HUDEP-2 (cell line): ENCODE results near the gene TNFRSF17.
A peak's percentile ranks its signal among the peaks of the same experiment; 100 is the strongest.
"Not testable (repeated sequence)": the region's sequence is repeated elsewhere in the genome, so short reads cannot be mapped to it uniquely, and the experiment has no call there.

Experiments used
- DNase-seq, 76 experiments: peaks; one replicate each; lab custom pipeline; 2025; ENCODE audit not compliant: unreplicated experiment in 76 of 76; lab: John Stamatoyannopoulos, UW

Gene TNFRSF17

DNA sequence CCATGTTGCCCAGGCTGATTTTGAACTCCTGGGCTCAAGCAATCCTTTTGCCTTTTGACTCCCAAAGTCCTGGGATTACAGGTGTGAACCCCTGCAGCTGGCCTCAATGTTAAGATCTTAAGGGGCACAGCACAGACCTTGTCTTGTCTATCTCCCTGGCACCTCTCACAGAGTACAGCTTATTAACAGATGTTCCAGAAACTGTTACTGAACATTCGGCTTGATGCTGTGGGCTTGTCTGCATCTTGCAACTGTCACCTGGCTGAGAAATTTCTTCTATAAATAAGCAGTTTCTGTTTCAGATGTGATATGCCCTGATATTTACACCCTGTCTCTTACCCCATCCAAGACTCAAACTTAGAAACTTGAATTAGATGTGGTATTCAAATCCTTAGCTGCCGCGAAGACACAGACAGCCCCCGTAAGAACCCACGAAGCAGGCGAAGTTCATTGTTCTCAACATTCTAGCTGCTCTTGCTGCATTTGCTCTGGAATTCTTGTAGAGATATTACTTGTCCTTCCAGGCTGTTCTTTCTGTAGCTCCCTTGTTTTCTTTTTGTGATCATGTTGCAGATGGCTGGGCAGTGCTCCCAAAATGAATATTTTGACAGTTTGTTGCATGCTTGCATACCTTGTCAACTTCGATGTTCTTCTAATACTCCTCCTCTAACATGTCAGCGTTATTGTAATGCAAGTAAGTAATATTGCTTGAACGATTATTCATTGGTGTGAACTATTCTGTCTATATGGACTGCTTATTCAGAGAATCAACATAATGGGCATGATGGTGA lies at the start of gene TNFRSF17:
Gene TNFRSF17, plus strand, starts transcription at position 450 of the 791 bp plus-strand sequence. Its CDS starts 115 bp downstream, at position 565.
- no peak for DNase-seq

DNA sequence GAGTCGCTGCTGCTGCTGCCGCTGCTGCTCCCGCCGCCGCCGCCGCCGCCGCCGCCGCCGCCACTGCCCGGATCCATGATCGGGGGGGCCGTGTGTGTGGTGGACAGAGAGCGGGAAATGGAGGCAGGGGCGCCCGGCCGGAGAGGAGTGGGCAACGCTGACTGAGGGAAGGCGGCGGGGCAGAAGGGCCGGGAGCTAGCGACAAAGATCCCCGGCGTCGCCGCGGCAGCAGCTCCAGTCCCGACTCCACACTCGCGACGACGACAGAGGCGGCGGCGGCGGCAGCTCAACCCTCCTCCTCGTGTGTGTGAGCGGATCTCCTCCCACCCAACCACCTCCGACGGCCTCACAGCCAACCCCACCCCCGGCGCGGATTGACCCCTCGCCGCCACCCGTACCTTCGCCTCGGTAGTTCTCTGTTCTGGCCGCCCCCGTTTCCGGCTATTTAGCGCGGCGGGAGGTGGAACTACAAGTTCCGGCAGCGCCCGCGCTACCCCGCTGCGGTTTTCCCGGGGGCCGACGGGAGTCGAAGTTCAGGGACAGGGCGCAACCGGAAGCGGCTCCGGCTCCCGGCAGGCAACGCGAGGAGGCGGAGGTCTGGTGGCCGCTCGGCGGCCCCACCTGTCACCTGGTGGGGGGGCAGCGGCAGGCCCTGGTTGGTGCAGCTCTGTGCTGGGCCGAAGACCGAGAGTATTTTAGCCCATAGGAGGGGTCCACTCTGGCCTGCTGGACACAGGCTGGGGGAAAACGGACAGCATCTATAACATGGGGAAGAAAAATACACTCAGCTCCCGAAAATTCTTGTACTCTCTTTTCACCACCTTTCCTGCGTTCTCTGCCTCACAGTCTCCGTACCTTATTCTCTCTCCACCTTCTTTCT lies 49.1 kb upstream of the TNFRSF17 start, which contains the start of gene GSPT1:
Gene GSPT1, minus strand, starts transcription at position 313 of the 880 bp plus-strand sequence. Its CDS starts 236 bp downstream, at position 77.
- peak; percentile 65 to 99 (median 97) for DNase-seq

- DNase-seq, result peak in 5 of 76 experiments; percentile 1 to 31 (median 25)
Measured at GRCh38 chr16:11916524-11917285, 48.3 kb upstream of the TNFRSF17 start.

- not testable (repeated sequence) for DNase-seq
Measured at GRCh38 chr16:11924046-11924445, 41.0 kb upstream of the TNFRSF17 start.

- DNase-seq, result peak in 62 of 76 experiments; percentile 8 to 77 (median 44)
Measured at GRCh38 chr16:11927350-11927749, 37.7 kb upstream of the TNFRSF17 start.

DNA sequence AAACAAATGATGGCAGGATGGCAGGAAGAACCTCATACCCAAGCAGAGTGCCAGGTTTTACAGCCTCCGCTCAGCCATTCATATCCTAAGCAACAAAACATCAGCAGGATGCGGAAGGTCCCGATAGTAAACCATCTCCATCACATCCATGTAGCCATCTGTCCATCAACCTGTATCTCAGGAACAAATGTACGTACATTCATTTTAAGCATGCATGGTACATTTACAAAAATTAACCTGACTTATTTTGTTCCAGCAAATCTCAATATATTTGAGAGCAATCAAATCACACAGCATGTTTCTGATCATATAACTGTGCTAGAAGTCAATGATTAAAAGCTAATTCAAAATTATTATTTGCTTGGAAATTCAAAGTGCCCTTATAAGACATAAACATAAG lies 23.1 kb upstream of the TNFRSF17 start, which contains the start of gene NPIPB2:
Gene NPIPB2, minus strand, starts transcription at position 101 of the 400 bp plus-strand sequence. Its CDS starts 0 bp downstream, at position 101.
- not testable (repeated sequence) for DNase-seq

DNA sequence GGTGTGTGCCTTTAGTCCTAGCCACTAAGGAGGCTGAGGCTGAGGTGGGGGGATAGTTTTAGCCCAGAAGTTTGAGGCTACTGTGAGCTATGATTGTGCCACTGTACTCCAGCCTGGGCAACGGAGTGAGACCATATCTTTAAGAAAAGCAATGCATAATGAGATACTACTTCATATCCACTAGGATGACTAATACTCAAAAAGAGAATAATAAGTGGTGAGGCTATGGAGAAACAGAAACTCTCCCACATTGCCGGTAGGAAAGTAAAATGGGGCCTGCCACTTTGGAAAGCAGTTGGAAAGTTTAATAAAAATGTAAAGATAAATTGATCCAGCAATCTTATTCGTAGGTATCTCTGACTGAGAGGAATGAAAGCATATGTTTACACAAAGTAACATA lies 18.6 kb upstream of the TNFRSF17 start:
- DNase-seq, result no peak

- no peak for DNase-seq
Measured at GRCh38 chr16:11948819-11949218, 16.2 kb upstream of the TNFRSF17 start.

DNA sequence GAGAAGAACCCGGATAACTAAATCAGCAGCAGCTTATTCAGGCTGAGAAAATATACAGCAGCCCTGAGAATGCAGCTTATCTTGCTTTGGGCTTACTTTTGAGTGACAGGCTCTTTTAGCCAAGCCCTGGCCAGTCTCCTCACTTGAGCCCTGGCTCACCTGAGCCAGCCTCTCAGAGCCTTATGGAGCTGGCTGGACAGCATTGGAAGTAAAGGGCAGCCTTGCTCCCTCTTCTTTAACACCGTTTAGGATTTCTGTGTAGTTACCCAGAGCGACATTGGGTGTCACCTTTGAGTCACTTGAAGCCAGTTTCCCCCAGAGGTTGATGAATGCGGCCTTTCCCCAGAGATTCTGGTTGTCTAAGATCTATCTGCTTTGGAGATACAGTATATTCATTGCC lies 15.5 kb upstream of the TNFRSF17 start:
- peak in 38 of 76 experiments; percentile 2 to 61 (median 14) for DNase-seq

GRCh38 chr16:11950388-11950787 lies 14.6 kb upstream of the TNFRSF17 start:
- no peak for DNase-seq

GRCh38 chr16:11953576-11953975 lies 11.4 kb upstream of the TNFRSF17 start:
- DNase-seq, result not testable (repeated sequence)

GRCh38 chr16:11955713-11956123 lies 9.3 kb upstream of the TNFRSF17 start:
- no peak for DNase-seq

GRCh38 chr16:11956558-11956957 lies 8.5 kb upstream of the TNFRSF17 start:
- no peak for DNase-seq

DNA sequence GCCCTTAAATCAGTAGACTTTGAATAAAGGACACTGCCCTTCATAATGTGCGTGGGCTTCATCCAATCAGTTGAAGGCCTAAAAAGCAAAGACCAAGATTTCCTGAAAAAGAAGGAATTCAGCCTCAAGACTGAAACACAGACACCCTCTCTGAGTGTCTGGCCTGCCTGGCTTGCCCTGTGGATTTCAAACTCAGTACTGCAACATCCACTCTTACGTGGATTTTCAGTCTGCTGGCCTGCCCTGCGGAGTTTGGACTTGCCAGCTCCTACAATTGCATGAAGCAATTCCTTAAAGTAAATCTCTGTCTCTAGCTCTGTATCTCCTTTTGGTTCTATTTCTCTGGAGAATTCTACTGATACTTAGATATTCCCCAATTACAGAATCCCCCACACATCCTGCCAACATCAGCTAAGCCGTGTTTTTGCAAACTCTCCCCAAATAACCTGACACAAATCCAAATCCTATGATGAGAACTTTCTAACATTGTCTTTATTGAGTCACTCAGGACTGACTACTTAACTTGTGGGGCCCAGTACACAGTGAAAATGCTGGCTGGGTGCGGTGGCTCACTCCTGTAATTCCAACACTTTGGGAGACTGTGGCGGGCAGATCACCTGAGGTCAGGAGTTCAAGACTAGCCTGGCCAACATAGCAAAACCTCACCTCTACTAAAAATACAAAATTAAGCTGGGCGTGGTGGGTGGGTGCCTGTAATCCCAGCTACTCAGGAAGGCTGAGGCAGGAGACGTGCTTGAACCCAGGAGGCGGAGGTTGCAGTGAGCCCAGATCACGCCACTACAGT lies 7.2 kb upstream of the TNFRSF17 start:
- DNase-seq, result no peak

DNA sequence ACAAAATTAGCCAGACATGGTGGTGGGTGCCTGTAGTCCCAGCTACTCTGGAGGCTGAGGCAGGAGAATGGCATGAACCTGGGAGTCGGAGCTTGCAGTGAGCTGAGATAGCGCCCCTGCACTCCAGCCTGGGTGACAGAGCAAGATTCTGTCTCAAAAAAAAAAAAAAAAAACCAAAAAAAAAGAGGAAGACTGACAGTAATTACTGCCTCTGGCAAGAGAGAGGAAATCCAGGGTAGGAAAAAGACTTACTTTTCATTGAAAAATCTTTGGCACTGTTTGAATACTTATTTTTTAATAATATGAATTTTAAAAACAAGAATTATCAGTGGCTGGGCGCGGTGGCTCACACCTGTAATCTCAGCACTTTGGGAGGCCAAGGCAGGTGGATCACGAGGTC lies 2.6 kb upstream of the TNFRSF17 start:
- DNase-seq, result not testable (repeated sequence)

DNA sequence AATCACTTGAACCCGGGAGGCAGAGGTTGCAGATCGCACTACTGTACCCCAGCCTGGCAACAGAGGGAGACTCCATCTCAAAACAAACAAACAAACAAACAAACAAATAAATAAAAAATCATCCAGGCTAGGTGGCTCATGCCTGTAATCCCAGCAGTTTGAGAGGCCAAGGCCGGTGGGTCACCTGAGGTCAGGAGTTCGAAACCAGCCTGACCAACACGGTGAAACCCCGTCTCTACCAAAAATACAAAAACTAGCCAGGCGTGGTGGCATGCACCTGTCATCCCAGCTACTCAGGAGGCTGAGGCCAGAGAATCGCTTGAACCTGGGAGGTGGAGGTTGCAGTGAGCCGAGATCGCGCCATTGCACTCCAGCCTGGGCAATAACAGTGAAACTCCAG lies 2.0 kb upstream of the TNFRSF17 start:
- not testable (repeated sequence) for DNase-seq

DNA sequence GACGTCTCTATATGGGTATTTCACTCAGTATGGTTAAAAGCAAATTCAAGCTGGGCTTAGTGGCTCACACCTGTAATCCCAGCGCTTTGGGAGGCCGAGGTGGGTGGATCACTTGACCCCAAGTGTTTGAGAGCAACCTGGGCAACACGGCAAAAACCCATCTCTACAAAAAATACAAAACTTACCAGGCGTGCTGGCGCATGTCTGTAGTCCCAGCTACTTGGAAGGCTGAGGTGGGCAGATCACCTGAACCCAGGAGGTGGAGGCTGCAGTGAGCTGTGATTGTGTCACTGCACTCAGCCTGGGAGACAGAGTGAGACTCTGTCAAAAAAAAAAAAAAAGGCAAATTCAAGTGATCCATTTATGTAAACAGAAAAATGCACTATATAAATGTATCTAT lies 1.3 kb upstream of the TNFRSF17 start:
- DNase-seq, result no peak

- DNase-seq, result no peak
Measured at GRCh38 chr16:11966173-11966572, 1.2 kb downstream of the TNFRSF17 start.

- DNase-seq, result no peak
Measured at GRCh38 chr16:11967195-11967911, 2.3 kb downstream of the TNFRSF17 start.
